ENCODE data around the gene TBXAS1.

DNA sequence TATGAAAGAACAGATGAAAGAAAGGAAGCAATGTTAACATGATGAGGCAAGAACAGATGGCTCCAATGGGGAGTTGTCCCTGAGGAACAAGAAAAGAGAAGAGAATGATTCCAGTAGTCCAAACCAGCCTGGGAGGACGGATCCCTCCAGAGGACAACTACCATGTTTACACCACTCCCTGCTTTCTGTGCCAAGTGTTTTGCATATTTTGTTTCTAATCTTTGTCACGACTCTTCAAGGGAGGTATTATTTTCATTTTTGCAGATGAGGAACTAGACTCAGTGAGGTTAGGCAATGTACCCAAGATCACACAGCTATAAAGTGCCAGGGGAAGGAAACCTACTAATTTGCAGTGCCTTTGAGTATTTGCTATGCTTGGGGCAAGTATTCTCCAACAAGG lies 117.5 kb downstream of the TBXAS1 start:
- no peak for TF ChIP-seq TAF7 (optimal IDR thresholded peaks at IDR 0.05; ENCODE audit: borderline replicate concordance, low read depth, low read length)
- TF ChIP-seq CTCF (IDR thresholded peaks at IDR 0.05; ENCODE audit: control extremely low read depth in 1 of 3, insufficient read depth in 1 of 3, low read depth in 1 of 3, low read length in 3 of 3): no peak
- no peak for TF ChIP-seq EP300 (IDR thresholded peaks at IDR 0.05; ENCODE audit: borderline replicate concordance in 1 of 2, low read depth in 2 of 2, low read length in 2 of 2)
- no peak for TF ChIP-seq SIN3A (conservative IDR thresholded peaks at IDR 0.05 in 1 of 2, IDR thresholded peaks at IDR 0.05 in 1 of 2; ENCODE audit: low read depth in 1 of 2, low read length in 2 of 2)
- TF ChIP-seq JUND (IDR thresholded peaks at IDR 0.05; ENCODE audit: low read length): no peak
- TF ChIP-seq CEBPB (IDR thresholded peaks at IDR 0.05; ENCODE audit: low read depth, low read length): no peak

All from H1 (cell line).